HCT116 (cell line): ENCODE results near the gene AGAP1. TPM values are rescaled to one million over a fixed set of nuclear protein-coding genes. Genes with fewer than 3 reads are reported as not detected.

Experiments used
- ATAC-seq: fragments of 200-7000 bp; cut with Tn5 transposase; 2 replicates; pipeline ENCODE4 v1.9.1; 2020; ENCODE audit warnings: mild to moderate bottlenecking, moderate library complexity
- BruUV-seq: library from RNA; stranded (reverse); fragments of 400-500 nt; replicated peaks from 2 replicates; lab custom pipeline; 2021; lab: Mats Ljungman, UMichigan
- CTCF ChIA-PET: fragments of 300-600 bp; sonication (Branson Sonifier 250); formaldehyde crosslinking; loops from one replicate; lab custom pipeline; 2021; ENCODE audit warnings: antibody characterized with exemption; lab: Charles Lee
- POLR2A ChIA-PET: fragments of 300-600, 350-600 bp; sonication (Branson Sonifier 250); formaldehyde crosslinking; loops from one replicate; lab custom pipeline; 2021; ENCODE audit warnings: antibody characterized with exemption; lab: Charles Lee
- RAD21 ChIA-PET, 2 experiments: fragments of 300-600 bp; sonication (Branson Sonifier 250); formaldehyde crosslinking; loops; one replicate each; lab custom pipeline; 2023; ENCODE audit warnings: low total read pairs in 2 of 2; ENCODE audit not compliant: uncharacterized antibody in 2 of 2, unreplicated experiment in 2 of 2, low non-redundant PET in 1 of 2; lab: Charles Lee
- DNase-seq: peaks from one replicate; pipeline ENCODE4 v3.0.0-alpha.2; 2010; ENCODE audit warnings: low read depth, low spot score
- H2AFZ ChIP-seq: fragments of 200-600 bp; shearing (Covaris generic), sonication (generic); 2 replicates; pipeline ENCODE4 v1.6.1; 2017; ENCODE audit warnings: low read depth, mixed run types, mixed read lengths, antibody characterized with exemption, low read length; ENCODE audit not compliant: poor library complexity, severe bottlenecking
- H3K27ac ChIP-seq: 2 replicates; pipeline ENCODE4 v1.5.1; 2012; ENCODE audit warnings: low read depth, low read length
- H3K27me3 ChIP-seq: fragments of 200-600 bp; sonication (generic); 2 replicates; pipeline ENCODE4 v1.6.1; 2016; ENCODE audit warnings: mixed run types, low read length, mixed read lengths; ENCODE audit not compliant: insufficient read depth
- H3K36me3 ChIP-seq, 2 experiments: fragments of 200-500 bp in 1 of 2; fragments of 200-600 bp in 1 of 2; sonication (Bioruptor generic) in 1 of 2; sonication (generic) in 1 of 2; 2 replicates each; pipeline versions ENCODE4 v1.5.1 to v1.6.1; 2014 to 2016; ENCODE audit warnings: low read length in 2 of 2, inconsistent platforms in 1 of 2, mixed read lengths in 1 of 2, mixed run types in 1 of 2; ENCODE audit not compliant: insufficient read depth in 2 of 2, control insufficient read depth in 1 of 2
- H3K4me1 ChIP-seq, 2 experiments: fragments of 200-600 bp in 1 of 2; sonication (generic) in 1 of 2; 2 replicates each; pipeline versions ENCODE4 v1.5.1 to v1.6.1; 2012 to 2017; ENCODE audit warnings: low read length in 2 of 2, inconsistent platforms in 1 of 2, mild to moderate bottlenecking in 1 of 2, mixed read lengths in 1 of 2, mixed run types in 1 of 2, moderate library complexity in 1 of 2; ENCODE audit not compliant: insufficient read depth in 2 of 2, control insufficient read depth in 1 of 2
- H3K4me2 ChIP-seq: fragments of 200-600 bp; sonication (generic); 2 replicates; pipeline ENCODE4 v1.6.1; 2017; ENCODE audit warnings: mixed run types, low read length, mixed read lengths
- H3K4me3 ChIP-seq, 2 experiments: fragments of 200-600 bp in 1 of 2; sonication (generic) in 1 of 2; replicated peaks in 1 of 2; 2 replicates each; pipeline ENCODE4 v1.5.1; 2011 to 2016; ENCODE audit warnings: low read length in 2 of 2, control low read depth in 1 of 2, low read depth in 1 of 2, mild to moderate bottlenecking in 1 of 2, mixed read lengths in 1 of 2, mixed run types in 1 of 2
- H3K79me2 ChIP-seq: fragments of 200-600 bp; sonication (generic); 2 replicates; pipeline ENCODE4 v1.6.1; 2017; ENCODE audit warnings: mild to moderate bottlenecking, mixed run types, low read length, moderate library complexity, mixed read lengths; ENCODE audit not compliant: insufficient read depth
- H3K9ac ChIP-seq: fragments of 200-600 bp; sonication (generic); 2 replicates; pipeline ENCODE4 v1.6.1; 2016; ENCODE audit warnings: low read length, mixed read lengths
- H3K9me2 ChIP-seq: fragments of 200-600 bp; sonication (generic), shearing (Covaris generic); 2 replicates; pipeline ENCODE4 v1.6.1; 2017; ENCODE audit warnings: mixed run types, mild to moderate bottlenecking, moderate library complexity; ENCODE audit not compliant: insufficient read depth
- H3K9me3 ChIP-seq, 2 experiments: fragments of 200-500 bp in 1 of 2; fragments of 200-600 bp in 1 of 2; sonication (Bioruptor generic) in 1 of 2; sonication (generic) in 1 of 2; 2 replicates each; pipeline ENCODE4 v1.6.1; 2014 to 2017; ENCODE audit warnings: low read length in 2 of 2, mixed read lengths in 2 of 2, inconsistent platforms in 1 of 2, low read depth in 1 of 2, mild to moderate bottlenecking in 1 of 2, mixed run types in 1 of 2, moderate library complexity in 1 of 2; ENCODE audit not compliant: control insufficient read depth in 1 of 2, insufficient read depth in 1 of 2
- H4K20me1 ChIP-seq: fragments of 200-600 bp; sonication (generic), shearing (Covaris generic); 2 replicates; pipeline ENCODE4 v1.6.1; 2017; ENCODE audit warnings: mixed run types, mild to moderate bottlenecking, moderate library complexity; ENCODE audit not compliant: insufficient read depth
- CTCF ChIP-seq, 3 experiments: fragments of 200-600 bp in 1 of 3; sonication (generic) in 1 of 3; IDR thresholded peaks in 2 of 3; conservative IDR thresholded peaks in 1 of 3; 2 replicates each; pipeline ENCODE4 v1.5.1; 2012 to 2017; ENCODE audit warnings: low read depth in 2 of 3, low read length in 2 of 3, antibody characterized with exemption in 1 of 3, borderline replicate concordance in 1 of 3, control low read depth in 1 of 3, mild to moderate bottlenecking in 1 of 3, mixed read lengths in 1 of 3, mixed run types in 1 of 3, moderate library complexity in 1 of 3; ENCODE audit not compliant: insufficient read depth in 1 of 3
- ELF1 ChIP-seq: IDR thresholded peaks from 2 replicates; pipeline ENCODE4 v1.6.1; 2012; ENCODE audit warnings: low read depth, borderline replicate concordance
- EZH2phosphoT487 ChIP-seq: fragments of 200-600 bp; IDR thresholded peaks from 2 replicates; pipeline ENCODE4 v1.6.1; 2018; ENCODE audit warnings: antibody characterized with exemption, borderline replicate concordance
- FOSL1 ChIP-seq: IDR thresholded peaks from 2 replicates; pipeline ENCODE4 v1.6.1; 2012; ENCODE audit warnings: low read depth
- RAD21 ChIP-seq: IDR thresholded peaks from 2 replicates; pipeline ENCODE4 v1.6.1; 2012; ENCODE audit warnings: low read depth, mild to moderate bottlenecking
- SP1 ChIP-seq: IDR thresholded peaks from 2 replicates; pipeline ENCODE4 v1.6.1; 2012; ENCODE audit warnings: low read depth
- SRF ChIP-seq: IDR thresholded peaks from 2 replicates; pipeline ENCODE4 v1.6.1; 2012; ENCODE audit warnings: low read depth
- YY1 ChIP-seq: IDR thresholded peaks from 2 replicates; pipeline ENCODE4 v1.6.1; 2011; ENCODE audit warnings: low read length, low read depth, moderate library complexity, mild to moderate bottlenecking; ENCODE audit not compliant: insufficient replicate concordance; ENCODE audit errors: extremely low read depth
- intact Hi-C: fragments of 100-400 bp; cut with micrococcal nuclease; formaldehyde crosslinking; loops from 2 replicates; pipeline ENCODE4 v1.10.0; 2022
- total RNA-seq: library from RNA; stranded (reverse); gene quantifications from one replicate; pipeline ENCODE4 v1.2.1, GENCODE V29; 2021; ENCODE audit not compliant: unreplicated experiment
- TF ChIP-seq, protein P1 (sequence below): IDR thresholded peaks from 2 replicates; pipeline ENCODE4 v1.6.1; 2012
- TF ChIP-seq, protein P2 (sequence below): IDR thresholded peaks from 2 replicates; pipeline ENCODE4 v1.6.1; 2011; ENCODE audit warnings: mild to moderate bottlenecking, low read length, moderate library complexity; ENCODE audit not compliant: insufficient replicate concordance; ENCODE audit errors: extremely low read depth

The AGAP1 gene
- total RNA-seq, 1 experiment from 2014 or later, result 43.8 TPM

GRCh38 chr2:235595422-235596010, 101.7 kb downstream of the AGAP1 start:
- Histone ChIP-seq H3K9ac (no peak overlapping the region), H2AFZ (no peak overlapping the region), H3K27me3 (no peaks in the 10 kb centered on the region)
- intact Hi-C loops, result loop anchor here (1.0 kb wide), 1 partner anchor 151 kb away; no protein-coding TSS in a partner anchor
- ATAC-seq, result peak; percentile 79
- TF ChIP-seq RAD21, result peak; percentile 85
- TF ChIP-seq EZH2phosphoT487, result no peak
- TF ChIP-seq CTCF (IDR thresholded peaks at IDR 0.05 in 2 of 3, conservative IDR thresholded peaks at IDR 0.05 in 1 of 3; ENCODE audit: borderline replicate concordance in 1 of 3, insufficient read depth in 1 of 3, low read depth in 2 of 3, low read length in 2 of 3), result peak; percentile 87 to 90 (median 89)
- TF ChIP-seq, all 23 proteins: peak for 2
- Histone ChIP-seq H3K27ac (no peak overlapping the region), H3K36me3 (no peaks in the 10 kb centered on the region), H3K79me2 (peaks cover 69% of the 10 kb centered on the region), H3K4me1 (no peaks in the 10 kb centered on the region; a peak in 2 of 4 replicates), H3K4me2 (no peak overlapping the region), H3K9me3 (no peaks in the 10 kb centered on the region), H3K9me2 (no peaks in the 10 kb centered on the region), H4K20me1 (peaks cover 24% of the 10 kb centered on the region; the same call in 1 of the 2 replicates), H3K4me3 (no peak overlapping the region)
- BruUV-seq, result no TSS peak
- DNase-seq, result peak; percentile 47
- RAD21 ChIA-PET, result interaction anchor here (1.1 to 1.7 kb wide), 2 partner anchors 151 kb away, joined by 4 to 9 read pairs; no protein-coding TSS in a partner anchor
- CTCF ChIA-PET, result interaction anchor here (1.2 to 5.9 kb wide), 4 partner anchors 21 to 460 kb away, joined by 3 to 69 read pairs (median 5); no protein-coding TSS in a partner anchor
- POLR2A ChIA-PET, result no interaction called here

GRCh38 chr2:235596272-235596671, 102.4 kb downstream of the AGAP1 start:
- intact Hi-C loops, result no loop called here
- ChIA-PET RAD21 (interaction anchor here (1.1 to 1.7 kb wide), 2 partner anchors 150 kb away, joined by 4 to 9 read pairs; no protein-coding TSS in a partner anchor), POLR2A (no interaction called here), CTCF (interaction anchor here (1.4 to 5.9 kb wide), 3 partner anchors 22 to 460 kb away, joined by 3 to 69 read pairs (median 7); no protein-coding TSS in a partner anchor)
- H3K9me2 ChIP-seq, result no peaks in the 10 kb centered on the region
- H3K27me3 ChIP-seq, result no peaks in the 10 kb centered on the region
- H2AFZ ChIP-seq, result no peak overlapping the region
- DNase-seq, result no peak
- no peaks in the 10 kb centered on the region; a peak in 2 of 4 replicates for H3K4me1 ChIP-seq
- no peak for ATAC-seq
- no peak overlapping the region for H3K4me3 ChIP-seq
- no peak overlapping the region for H3K4me2 ChIP-seq
- peaks cover 24% of the 10 kb centered on the region; the same call in 1 of the 2 replicates for H4K20me1 ChIP-seq
- peaks cover 77% of the 10 kb centered on the region for H3K79me2 ChIP-seq
- H3K9ac ChIP-seq, result no peak overlapping the region
- no peaks in the 10 kb centered on the region for H3K9me3 ChIP-seq
- no TSS peak for BruUV-seq
- H3K36me3 ChIP-seq, result no peaks in the 10 kb centered on the region
- H3K27ac ChIP-seq, result no peak overlapping the region
- no peak for TF ChIP-seq ELF1
- TF ChIP-seq SP1, result no peak
- no peak for TF ChIP-seq YY1
- TF ChIP-seq CTCF (IDR thresholded peaks at IDR 0.05 in 2 of 3, conservative IDR thresholded peaks at IDR 0.05 in 1 of 3; ENCODE audit: borderline replicate concordance in 1 of 3, insufficient read depth in 1 of 3, low read depth in 2 of 3, low read length in 2 of 3), result no peak
- no peak for TF ChIP-seq FOSL1
- TF ChIP-seq SRF, result no peak
- TF ChIP-seq, protein P1, sequence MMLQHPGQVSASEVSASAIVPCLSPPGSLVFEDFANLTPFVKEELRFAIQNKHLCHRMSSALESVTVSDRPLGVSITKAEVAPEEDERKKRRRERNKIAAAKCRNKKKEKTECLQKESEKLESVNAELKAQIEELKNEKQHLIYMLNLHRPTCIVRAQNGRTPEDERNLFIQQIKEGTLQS, result no peak
- TF ChIP-seq, protein P2, sequence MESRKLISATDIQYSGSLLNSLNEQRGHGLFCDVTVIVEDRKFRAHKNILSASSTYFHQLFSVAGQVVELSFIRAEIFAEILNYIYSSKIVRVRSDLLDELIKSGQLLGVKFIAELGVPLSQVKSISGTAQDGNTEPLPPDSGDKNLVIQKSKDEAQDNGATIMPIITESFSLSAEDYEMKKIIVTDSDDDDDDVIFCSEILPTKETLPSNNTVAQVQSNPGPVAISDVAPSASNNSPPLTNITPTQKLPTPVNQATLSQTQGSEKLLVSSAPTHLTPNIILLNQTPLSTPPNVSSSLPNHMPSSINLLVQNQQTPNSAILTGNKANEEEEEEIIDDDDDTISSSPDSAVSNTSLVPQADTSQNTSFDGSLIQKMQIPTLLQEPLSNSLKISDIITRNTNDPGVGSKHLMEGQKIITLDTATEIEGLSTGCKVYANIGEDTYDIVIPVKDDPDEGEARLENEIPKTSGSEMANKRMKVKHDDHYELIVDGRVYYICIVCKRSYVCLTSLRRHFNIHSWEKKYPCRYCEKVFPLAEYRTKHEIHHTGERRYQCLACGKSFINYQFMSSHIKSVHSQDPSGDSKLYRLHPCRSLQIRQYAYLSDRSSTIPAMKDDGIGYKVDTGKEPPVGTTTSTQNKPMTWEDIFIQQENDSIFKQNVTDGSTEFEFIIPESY, result no peak
